Testis (tissue), 2 donors: ENCODE data around the gene GABARAPL1.

Source experiments
- POLR2A ChIP-seq: fragments of 450-650 bp; IDR thresholded peaks from one replicate; pipeline ENCODE4 v1.6.1; 2017; ENCODE audit warnings: antibody characterized with exemption, mild to moderate bottlenecking, moderate library complexity
- TF ChIP-seq, protein P1 (sequence below), 3 experiments: fragments of 450-650 bp in 2 of 3; fragments of 200-600 bp in 1 of 3; sonication (generic) in 1 of 3; IDR thresholded peaks; one replicate each; pipeline ENCODE4 v1.5.1; 2016 to 2019; ENCODE audit warnings: antibody characterized with exemption in 3 of 3, mild to moderate bottlenecking in 2 of 3, moderate library complexity in 1 of 3

GRCh38 chr12:10165421-10165820, 47.3 kb upstream of the GABARAPL1 start:
- TF ChIP-seq, protein P1, sequence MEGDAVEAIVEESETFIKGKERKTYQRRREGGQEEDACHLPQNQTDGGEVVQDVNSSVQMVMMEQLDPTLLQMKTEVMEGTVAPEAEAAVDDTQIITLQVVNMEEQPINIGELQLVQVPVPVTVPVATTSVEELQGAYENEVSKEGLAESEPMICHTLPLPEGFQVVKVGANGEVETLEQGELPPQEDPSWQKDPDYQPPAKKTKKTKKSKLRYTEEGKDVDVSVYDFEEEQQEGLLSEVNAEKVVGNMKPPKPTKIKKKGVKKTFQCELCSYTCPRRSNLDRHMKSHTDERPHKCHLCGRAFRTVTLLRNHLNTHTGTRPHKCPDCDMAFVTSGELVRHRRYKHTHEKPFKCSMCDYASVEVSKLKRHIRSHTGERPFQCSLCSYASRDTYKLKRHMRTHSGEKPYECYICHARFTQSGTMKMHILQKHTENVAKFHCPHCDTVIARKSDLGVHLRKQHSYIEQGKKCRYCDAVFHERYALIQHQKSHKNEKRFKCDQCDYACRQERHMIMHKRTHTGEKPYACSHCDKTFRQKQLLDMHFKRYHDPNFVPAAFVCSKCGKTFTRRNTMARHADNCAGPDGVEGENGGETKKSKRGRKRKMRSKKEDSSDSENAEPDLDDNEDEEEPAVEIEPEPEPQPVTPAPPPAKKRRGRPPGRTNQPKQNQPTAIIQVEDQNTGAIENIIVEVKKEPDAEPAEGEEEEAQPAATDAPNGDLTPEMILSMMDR (IDR thresholded peaks at IDR 0.05), result no peak
- no peak for TF ChIP-seq POLR2A
